Measurements from ENCODE around the gene MYEF2. TPM values are rescaled to one million over a fixed set of nuclear protein-coding genes. Genes with fewer than 3 reads are reported as not detected.

MYEF2 gene
- total and polyA plus RNA-seq, 12 donors = 3.8 to 18.6 (median 12.5) TPM

- ATAC-seq (no peak), DNase-seq (no peak)
- Histone ChIP-seq H3K9me3 (no peaks in the 10 kb centered on the region), H3K27ac (no peak overlapping the region), H3K27me3 (peaks cover 0 to 15% (median 5%) of the 10 kb centered on the region in 7 donors), H3K4me1 (no peaks in the 10 kb centered on the region), H3K36me3 (no peaks in the 10 kb centered on the region), H3K4me3 (no peak overlapping the region)
- no peak for TF ChIP-seq CTCF (IDR thresholded peaks at IDR 0.05)
- WGBS, 2 donors = 70 to 80% methylated on average over 5 of the region's 5 CpGs
- intact Hi-C loops (cut with DNase I) = loop anchor here in 1 of 10 donors (10.0 kb wide), 1 partner anchor 891 kb away; no protein-coding TSS in a partner anchor
Observed at GRCh38 chr15:48086133-48086532, 92.0 kb downstream of the MYEF2 start.

DNA sequence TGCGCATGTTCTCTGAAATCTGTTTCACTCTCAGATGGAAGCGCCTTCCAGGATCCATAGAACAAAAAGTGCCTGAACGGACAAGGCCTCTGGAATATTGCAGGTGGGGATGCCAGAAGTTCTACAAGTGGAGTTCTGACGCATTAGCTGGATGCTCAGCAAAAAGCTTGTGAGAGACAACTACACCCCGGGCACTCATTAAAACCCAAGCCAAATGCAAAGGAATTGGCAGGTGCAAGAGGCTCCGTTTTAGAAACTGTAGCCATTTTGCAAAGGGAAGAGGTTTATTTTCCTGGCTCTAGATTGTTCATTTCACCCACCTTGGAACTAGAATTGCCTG is 92.5 kb downstream of the MYEF2 start:
- no peak overlapping the region for H3K27ac ChIP-seq

GRCh38 chr15:48084759-48085590 is 93.1 kb downstream of the MYEF2 start:
- H3K4me1 ChIP-seq = no peaks in the 10 kb centered on the region
- H3K27ac ChIP-seq = no peak overlapping the region
- 65% methylated on average over 6 of the region's 6 CpGs for WGBS, 2 donors
- DNase-seq (no peak), ATAC-seq (no peak)
- intact Hi-C loops (cut with DNase I) = loop anchor here in 1 of 10 donors (10.0 kb wide), 1 partner anchor 890 kb away; no protein-coding TSS in a partner anchor
- no peaks in the 10 kb centered on the region for H3K9me3 ChIP-seq
- no peak overlapping the region for H3K4me3 ChIP-seq
- H3K27me3 ChIP-seq = peaks cover 0 to 15% (median 5%) of the 10 kb centered on the region in 7 donors
- H3K36me3 ChIP-seq = no peaks in the 10 kb centered on the region
- peak in 5 of 9 donors; percentile 24 to 36 (median 30) for TF ChIP-seq CTCF (IDR thresholded peaks at IDR 0.05)

More for the DNA sequence above, 92.5 kb downstream of the MYEF2 start:
- H3K4me3 ChIP-seq = no peak overlapping the region
- no peak for ATAC-seq
- H3K9me3 ChIP-seq = no peaks in the 10 kb centered on the region
- intact Hi-C loops (cut with DNase I) = loop anchor here in 1 of 10 donors (10.0 kb wide), 1 partner anchor 891 kb away; no protein-coding TSS in a partner anchor
- peaks cover 0 to 15% (median 5%) of the 10 kb centered on the region in 7 donors for H3K27me3 ChIP-seq
- no peak for TF ChIP-seq CTCF (IDR thresholded peaks at IDR 0.05)
- DNase-seq = no peak
- WGBS, 2 donors = 93% methylated on average over 6 of the region's 6 CpGs
- H3K4me1 ChIP-seq = no peaks in the 10 kb centered on the region
- no peaks in the 10 kb centered on the region for H3K36me3 ChIP-seq

Other genes starting within 250 kb of the MYEF2 start
- gene SLC24A5, start 57.3 kb downstream of the MYEF2 start, total RNA-seq = not detected
- gene SLC24A5, start 57.3 kb downstream of the MYEF2 start, polyA plus RNA-seq = not detected
- not detected for gene CTXN2, start 13.4 kb upstream of the MYEF2 start, total RNA-seq
- gene CTXN2, start 13.4 kb upstream of the MYEF2 start, polyA plus RNA-seq = not detected
- not detected for gene SLC12A1, start 28.0 kb upstream of the MYEF2 start, total RNA-seq
- gene SLC12A1, start 28.0 kb upstream of the MYEF2 start, polyA plus RNA-seq = not detected
- gene DUT, start 153.1 kb upstream of the MYEF2 start, total RNA-seq = 10 to 100 TPM; 51.9 to 88.4 (median 62.7) TPM
- 10 to 100 TPM; 48.5 to 67.3 TPM for gene DUT, start 153.1 kb upstream of the MYEF2 start, polyA plus RNA-seq

Data from heart right ventricle (tissue), 16 donors.